HEK293 (cell line): Measurements from ENCODE around the gene IPO5.
A peak's percentile ranks its signal among the peaks of the same experiment; 100 is the strongest.

Experiments used
- CTCF ChIA-PET: fragments of 350-600 bp; formaldehyde crosslinking; extraction: SDS; loops from one replicate; lab custom pipeline; 2021; ENCODE audit warnings: antibody characterized with exemption; lab: Yijun Ruan, JAX
- POLR2A ChIA-PET: fragments of 300-600 bp; formaldehyde crosslinking; extraction: SDS; loops from one replicate; lab custom pipeline; 2020; ENCODE audit warnings: antibody characterized with exemption, inconsistent platforms; lab: Yijun Ruan, JAX
- H3K27ac ChIP-seq: fragments of 200-500 bp; sonication (Bioruptor generic); 2 replicates; pipeline ENCODE4 v1.5.1; 2014; ENCODE audit warnings: low read depth, low read length, control low read depth, inconsistent platforms; ENCODE audit errors: extremely low read depth
- H3K36me3 ChIP-seq, 2 experiments: fragments of 200-500 bp in 1 of 2; sonication (Bioruptor generic) in 1 of 2; 1 replicate in 1 of 2; 2 replicates in 1 of 2; pipeline ENCODE4 v1.5.1; 2014 to 2017; ENCODE audit warnings: inconsistent platforms in 2 of 2, low read length in 2 of 2; ENCODE audit not compliant: control insufficient read depth in 2 of 2, insufficient read depth in 1 of 2
- H3K4me1 ChIP-seq: fragments of 200-500 bp; sonication (Bioruptor generic); 2 replicates; pipeline ENCODE4 v1.5.1; 2014; ENCODE audit warnings: mild to moderate bottlenecking, low read length, inconsistent platforms; ENCODE audit not compliant: control insufficient read depth, insufficient read depth
- H3K4me3 ChIP-seq: 2 replicates; pipeline ENCODE4 v1.5.1; 2011; ENCODE audit warnings: low read depth, mild to moderate bottlenecking, control low read depth, low read length, moderate library complexity
- H3K9me3 ChIP-seq: fragments of 200-500 bp; sonication (Bioruptor generic); 2 replicates; pipeline ENCODE4 v1.5.1; 2014; ENCODE audit warnings: low read depth, low read length, inconsistent platforms; ENCODE audit not compliant: control insufficient read depth, insufficient read depth
- GFI1B ChIP-seq: fragments of 450-650 bp; formaldehyde crosslinking; IDR thresholded peaks from 2 replicates; pipeline ENCODE4 v1.5.1; 2016; ENCODE audit warnings: missing biosample characterization, missing genetic modification characterization
- GLIS2 ChIP-seq: fragments of 450-650 bp; formaldehyde crosslinking; IDR thresholded peaks from 2 replicates; pipeline ENCODE4 v1.5.1; 2016; ENCODE audit warnings: missing biosample characterization, missing genetic modification characterization
- KLF10 ChIP-seq: fragments of 450-650 bp; IDR thresholded peaks from 2 replicates; pipeline ENCODE4 v1.5.1; 2018; ENCODE audit warnings: missing biosample characterization, mild to moderate bottlenecking, missing genetic modification characterization
- MYNN ChIP-seq: fragments of 450-650 bp; formaldehyde crosslinking; IDR thresholded peaks from 2 replicates; pipeline ENCODE4 v1.5.1; 2016; ENCODE audit warnings: missing biosample characterization, missing genetic modification characterization, borderline replicate concordance
- MZF1 ChIP-seq: fragments of 450-650 bp; formaldehyde crosslinking; IDR thresholded peaks from 2 replicates; pipeline ENCODE4 v1.5.1; 2017; ENCODE audit warnings: missing biosample characterization, missing genetic modification characterization, borderline replicate concordance
- TRIM28 ChIP-seq: IDR thresholded peaks from 2 replicates; pipeline ENCODE4 v1.6.1; 2011; ENCODE audit warnings: low read length, control low read depth, borderline replicate concordance
- ZBTB20 ChIP-seq: fragments of 450-650 bp; formaldehyde crosslinking; IDR thresholded peaks from 2 replicates; pipeline ENCODE4 v1.5.1; 2016; ENCODE audit warnings: missing biosample characterization, missing genetic modification characterization
- ZNF146 ChIP-seq: fragments of 450-650 bp; formaldehyde crosslinking; IDR thresholded peaks from 2 replicates; pipeline ENCODE4 v1.5.1; 2016; ENCODE audit warnings: missing biosample characterization, missing genetic modification characterization
- ZNF174 ChIP-seq: fragments of 450-650 bp; formaldehyde crosslinking; IDR thresholded peaks from 2 replicates; pipeline ENCODE4 v1.5.0; 2017; ENCODE audit warnings: missing biosample characterization, mild to moderate bottlenecking, missing genetic modification characterization
- ZNF426 ChIP-seq: fragments of 450-650 bp; formaldehyde crosslinking; IDR thresholded peaks from 2 replicates; pipeline ENCODE4 v1.5.1; 2017; ENCODE audit warnings: missing biosample characterization, missing genetic modification characterization, mild to moderate bottlenecking, inconsistent platforms, moderate library complexity
- ZNF624 ChIP-seq: fragments of 450-650 bp; formaldehyde crosslinking; IDR thresholded peaks from 2 replicates; pipeline ENCODE4 v1.5.1; 2017; ENCODE audit warnings: missing biosample characterization, missing genetic modification characterization
- ZNF830 ChIP-seq: fragments of 450-650 bp; IDR thresholded peaks from 2 replicates; pipeline ENCODE4 v1.5.0; 2018; ENCODE audit warnings: missing biosample characterization, missing genetic modification characterization, low read depth, mild to moderate bottlenecking, moderate library complexity
- ZSCAN30 ChIP-seq: fragments of 450-650 bp; IDR thresholded peaks from 2 replicates; pipeline ENCODE4 v1.5.1; 2018; ENCODE audit warnings: missing biosample characterization, mild to moderate bottlenecking, missing genetic modification characterization, moderate library complexity
- TF ChIP-seq, protein P1 (sequence below): fragments of 450-650 bp; IDR thresholded peaks from 2 replicates; pipeline ENCODE4 v1.5.1; 2018; ENCODE audit warnings: missing biosample characterization, mild to moderate bottlenecking, missing genetic modification characterization
- TF ChIP-seq, protein P2 (sequence below): fragments of 450-650 bp; formaldehyde crosslinking; IDR thresholded peaks from 2 replicates; pipeline ENCODE4 v1.5.1; 2016; ENCODE audit warnings: missing biosample characterization, missing genetic modification characterization
- TF ChIP-seq, protein P3 (sequence below): fragments of 450-650 bp; formaldehyde crosslinking; optimal IDR thresholded peaks from 2 replicates; pipeline ENCODE3; 2016; ENCODE audit warnings: missing biosample characterization, mild to moderate bottlenecking, missing genetic modification characterization
- TF ChIP-seq, protein P4 (sequence below): fragments of 450-650 bp; formaldehyde crosslinking; IDR thresholded peaks from 2 replicates; pipeline ENCODE4 v1.5.1; 2017; ENCODE audit warnings: missing biosample characterization, missing genetic modification characterization
- TF ChIP-seq, protein P5 (sequence below): fragments of 450-650 bp; formaldehyde crosslinking; IDR thresholded peaks from 2 replicates; pipeline ENCODE4 v1.5.1; 2016; ENCODE audit warnings: missing biosample characterization, missing genetic modification characterization, borderline replicate concordance
- TF ChIP-seq, protein P6 (sequence below): fragments of 450-650 bp; formaldehyde crosslinking; IDR thresholded peaks from 2 replicates; pipeline ENCODE4 v1.5.1; 2016; ENCODE audit warnings: missing biosample characterization, missing genetic modification characterization
- TF ChIP-seq, protein P7 (sequence below): fragments of 450-650 bp; formaldehyde crosslinking; IDR thresholded peaks from 2 replicates; pipeline ENCODE4 v1.5.1; 2016; ENCODE audit warnings: missing biosample characterization, missing genetic modification characterization

IPO5 gene

DNA sequence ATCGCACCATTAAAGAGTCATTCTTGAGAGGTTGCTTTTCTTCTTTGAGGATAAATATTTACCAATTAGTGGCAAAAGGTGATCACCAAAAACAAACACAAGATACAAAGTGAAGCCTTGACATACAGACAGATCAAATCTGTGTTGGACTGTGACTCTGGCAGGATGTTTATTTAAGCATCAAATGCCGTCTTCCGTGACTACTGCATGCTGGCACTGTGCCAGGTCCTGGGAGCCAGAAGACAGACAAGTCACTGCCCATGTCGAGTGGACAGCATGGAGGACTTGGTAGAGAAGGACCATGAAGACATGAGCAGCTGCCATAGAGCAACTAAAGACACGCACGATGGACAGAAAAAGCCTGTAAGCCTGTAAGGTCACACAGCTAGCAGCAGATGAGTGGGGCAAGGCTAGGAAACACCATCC lies 96.6 kb downstream of the IPO5 start (continued):
- TF ChIP-seq, protein P1, sequence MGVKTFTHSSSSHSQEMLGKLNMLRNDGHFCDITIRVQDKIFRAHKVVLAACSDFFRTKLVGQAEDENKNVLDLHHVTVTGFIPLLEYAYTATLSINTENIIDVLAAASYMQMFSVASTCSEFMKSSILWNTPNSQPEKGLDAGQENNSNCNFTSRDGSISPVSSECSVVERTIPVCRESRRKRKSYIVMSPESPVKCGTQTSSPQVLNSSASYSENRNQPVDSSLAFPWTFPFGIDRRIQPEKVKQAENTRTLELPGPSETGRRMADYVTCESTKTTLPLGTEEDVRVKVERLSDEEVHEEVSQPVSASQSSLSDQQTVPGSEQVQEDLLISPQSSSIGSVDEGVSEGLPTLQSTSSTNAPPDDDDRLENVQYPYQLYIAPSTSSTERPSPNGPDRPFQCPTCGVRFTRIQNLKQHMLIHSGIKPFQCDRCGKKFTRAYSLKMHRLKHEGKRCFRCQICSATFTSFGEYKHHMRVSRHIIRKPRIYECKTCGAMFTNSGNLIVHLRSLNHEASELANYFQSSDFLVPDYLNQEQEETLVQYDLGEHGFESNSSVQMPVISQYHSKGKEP (tag by site-specific recombination) = peak; percentile 91
- TF ChIP-seq KLF10 (tag by site-specific recombination) (peak; percentile 65; the same call in 1 of the 2 replicates), GLIS2 (tag by site-specific recombination) (no peak), ZNF830 (peak; percentile 77; the same call in 1 of the 2 replicates), ZNF624 (tag by site-specific recombination) (peak; percentile 91), ZSCAN30 (tag by site-specific recombination) (0 out of 2 replicates have a peak, but pooled peaks have one; percentile 44), ZNF174 (no peak), TRIM28 (peak; percentile 17; the same call in 1 of the 2 replicates), GFI1B (tag by site-specific recombination) (peak; percentile 18; the same call in 1 of the 2 replicates)
- TF ChIP-seq, protein P2, sequence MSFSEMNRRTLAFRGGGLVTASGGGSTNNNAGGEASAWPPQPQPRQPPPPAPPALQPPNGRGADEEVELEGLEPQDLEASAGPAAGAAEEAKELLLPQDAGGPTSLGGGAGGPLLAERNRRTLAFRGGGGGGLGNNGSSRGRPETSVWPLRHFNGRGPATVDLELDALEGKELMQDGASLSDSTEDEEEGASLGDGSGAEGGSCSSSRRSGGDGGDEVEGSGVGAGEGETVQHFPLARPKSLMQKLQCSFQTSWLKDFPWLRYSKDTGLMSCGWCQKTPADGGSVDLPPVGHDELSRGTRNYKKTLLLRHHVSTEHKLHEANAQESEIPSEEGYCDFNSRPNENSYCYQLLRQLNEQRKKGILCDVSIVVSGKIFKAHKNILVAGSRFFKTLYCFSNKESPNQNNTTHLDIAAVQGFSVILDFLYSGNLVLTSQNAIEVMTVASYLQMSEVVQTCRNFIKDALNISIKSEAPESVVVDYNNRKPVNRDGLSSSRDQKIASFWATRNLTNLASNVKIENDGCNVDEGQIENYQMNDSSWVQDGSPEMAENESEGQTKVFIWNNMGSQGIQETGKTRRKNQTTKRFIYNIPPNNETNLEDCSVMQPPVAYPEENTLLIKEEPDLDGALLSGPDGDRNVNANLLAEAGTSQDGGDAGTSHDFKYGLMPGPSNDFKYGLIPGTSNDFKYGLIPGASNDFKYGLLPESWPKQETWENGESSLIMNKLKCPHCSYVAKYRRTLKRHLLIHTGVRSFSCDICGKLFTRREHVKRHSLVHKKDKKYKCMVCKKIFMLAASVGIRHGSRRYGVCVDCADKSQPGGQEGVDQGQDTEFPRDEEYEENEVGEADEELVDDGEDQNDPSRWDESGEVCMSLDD (tag by site-specific recombination) = no peak
- TF ChIP-seq, protein P3, sequence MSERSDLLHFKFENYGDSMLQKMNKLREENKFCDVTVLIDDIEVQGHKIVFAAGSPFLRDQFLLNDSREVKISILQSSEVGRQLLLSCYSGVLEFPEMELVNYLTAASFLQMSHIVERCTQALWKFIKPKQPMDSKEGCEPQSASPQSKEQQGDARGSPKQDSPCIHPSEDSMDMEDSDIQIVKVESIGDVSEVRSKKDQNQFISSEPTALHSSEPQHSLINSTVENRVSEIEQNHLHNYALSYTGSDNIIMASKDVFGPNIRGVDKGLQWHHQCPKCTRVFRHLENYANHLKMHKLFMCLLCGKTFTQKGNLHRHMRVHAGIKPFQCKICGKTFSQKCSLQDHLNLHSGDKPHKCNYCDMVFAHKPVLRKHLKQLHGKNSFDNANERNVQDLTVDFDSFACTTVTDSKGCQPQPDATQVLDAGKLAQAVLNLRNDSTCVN (tag by site-specific recombination) = no peak
- TF ChIP-seq, protein P4, sequence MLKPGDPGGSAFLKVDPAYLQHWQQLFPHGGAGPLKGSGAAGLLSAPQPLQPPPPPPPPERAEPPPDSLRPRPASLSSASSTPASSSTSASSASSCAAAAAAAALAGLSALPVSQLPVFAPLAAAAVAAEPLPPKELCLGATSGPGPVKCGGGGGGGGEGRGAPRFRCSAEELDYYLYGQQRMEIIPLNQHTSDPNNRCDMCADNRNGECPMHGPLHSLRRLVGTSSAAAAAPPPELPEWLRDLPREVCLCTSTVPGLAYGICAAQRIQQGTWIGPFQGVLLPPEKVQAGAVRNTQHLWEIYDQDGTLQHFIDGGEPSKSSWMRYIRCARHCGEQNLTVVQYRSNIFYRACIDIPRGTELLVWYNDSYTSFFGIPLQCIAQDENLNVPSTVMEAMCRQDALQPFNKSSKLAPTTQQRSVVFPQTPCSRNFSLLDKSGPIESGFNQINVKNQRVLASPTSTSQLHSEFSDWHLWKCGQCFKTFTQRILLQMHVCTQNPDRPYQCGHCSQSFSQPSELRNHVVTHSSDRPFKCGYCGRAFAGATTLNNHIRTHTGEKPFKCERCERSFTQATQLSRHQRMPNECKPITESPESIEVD = peak; percentile 29; the same call in 1 of the 2 replicates

DNA sequence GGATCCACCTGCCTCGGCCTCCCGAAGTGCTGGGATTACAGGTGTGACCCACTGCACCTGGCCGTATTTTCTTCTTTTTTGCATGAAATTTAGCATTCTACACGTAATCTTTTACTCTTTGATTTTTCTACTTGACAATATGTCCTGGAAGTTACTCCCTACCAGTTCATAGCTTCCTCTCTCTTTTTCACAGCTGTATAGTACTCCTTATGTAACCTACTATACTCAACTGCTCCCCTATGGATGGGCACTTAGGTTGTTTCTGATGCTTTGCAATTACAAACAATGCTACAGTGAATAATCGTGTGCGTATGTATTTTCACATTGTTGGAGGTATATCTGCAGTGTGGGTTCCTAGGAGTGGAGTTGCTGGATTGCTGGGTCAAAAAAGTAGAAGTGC lies 98.9 kb downstream of the IPO5 start:
- ChIA-PET POLR2A (no interaction called here), CTCF (interaction anchor here (0.7 kb wide), 1 partner anchor 16 kb away, joined by 4 read pairs; no protein-coding TSS in a partner anchor)
- Histone ChIP-seq H3K9me3 (no peaks in the 10 kb centered on the region), H3K4me3 (no peak overlapping the region), H3K4me1 (no peaks in the 10 kb centered on the region; the same call in 1 of the 2 replicates), H3K27ac (no peak overlapping the region), H3K36me3 (no peaks in the 10 kb centered on the region)
- TF ChIP-seq ZBTB20 (tag by site-specific recombination) (no peak), ZNF146 (peak; percentile 97), MYNN (no peak), MZF1 (peak; percentile 83; the same call in 1 of the 2 replicates), ZNF426 (tag by site-specific recombination) (no peak)
- TF ChIP-seq, protein P5, sequence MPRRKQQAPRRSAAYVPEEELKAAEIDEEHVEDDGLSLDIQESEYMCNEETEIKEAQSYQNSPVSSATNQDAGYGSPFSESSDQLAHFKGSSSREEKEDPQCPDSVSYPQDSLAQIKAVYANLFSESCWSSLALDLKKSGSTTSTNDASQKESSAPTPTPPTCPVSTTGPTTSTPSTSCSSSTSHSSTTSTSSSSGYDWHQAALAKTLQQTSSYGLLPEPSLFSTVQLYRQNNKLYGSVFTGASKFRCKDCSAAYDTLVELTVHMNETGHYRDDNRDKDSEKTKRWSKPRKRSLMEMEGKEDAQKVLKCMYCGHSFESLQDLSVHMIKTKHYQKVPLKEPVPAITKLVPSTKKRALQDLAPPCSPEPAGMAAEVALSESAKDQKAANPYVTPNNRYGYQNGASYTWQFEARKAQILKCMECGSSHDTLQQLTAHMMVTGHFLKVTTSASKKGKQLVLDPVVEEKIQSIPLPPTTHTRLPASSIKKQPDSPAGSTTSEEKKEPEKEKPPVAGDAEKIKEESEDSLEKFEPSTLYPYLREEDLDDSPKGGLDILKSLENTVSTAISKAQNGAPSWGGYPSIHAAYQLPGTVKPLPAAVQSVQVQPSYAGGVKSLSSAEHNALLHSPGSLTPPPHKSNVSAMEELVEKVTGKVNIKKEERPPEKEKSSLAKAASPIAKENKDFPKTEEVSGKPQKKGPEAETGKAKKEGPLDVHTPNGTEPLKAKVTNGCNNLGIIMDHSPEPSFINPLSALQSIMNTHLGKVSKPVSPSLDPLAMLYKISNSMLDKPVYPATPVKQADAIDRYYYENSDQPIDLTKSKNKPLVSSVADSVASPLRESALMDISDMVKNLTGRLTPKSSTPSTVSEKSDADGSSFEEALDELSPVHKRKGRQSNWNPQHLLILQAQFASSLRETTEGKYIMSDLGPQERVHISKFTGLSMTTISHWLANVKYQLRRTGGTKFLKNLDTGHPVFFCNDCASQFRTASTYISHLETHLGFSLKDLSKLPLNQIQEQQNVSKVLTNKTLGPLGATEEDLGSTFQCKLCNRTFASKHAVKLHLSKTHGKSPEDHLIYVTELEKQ (tag by site-specific recombination) = no peak
- TF ChIP-seq, protein P6, sequence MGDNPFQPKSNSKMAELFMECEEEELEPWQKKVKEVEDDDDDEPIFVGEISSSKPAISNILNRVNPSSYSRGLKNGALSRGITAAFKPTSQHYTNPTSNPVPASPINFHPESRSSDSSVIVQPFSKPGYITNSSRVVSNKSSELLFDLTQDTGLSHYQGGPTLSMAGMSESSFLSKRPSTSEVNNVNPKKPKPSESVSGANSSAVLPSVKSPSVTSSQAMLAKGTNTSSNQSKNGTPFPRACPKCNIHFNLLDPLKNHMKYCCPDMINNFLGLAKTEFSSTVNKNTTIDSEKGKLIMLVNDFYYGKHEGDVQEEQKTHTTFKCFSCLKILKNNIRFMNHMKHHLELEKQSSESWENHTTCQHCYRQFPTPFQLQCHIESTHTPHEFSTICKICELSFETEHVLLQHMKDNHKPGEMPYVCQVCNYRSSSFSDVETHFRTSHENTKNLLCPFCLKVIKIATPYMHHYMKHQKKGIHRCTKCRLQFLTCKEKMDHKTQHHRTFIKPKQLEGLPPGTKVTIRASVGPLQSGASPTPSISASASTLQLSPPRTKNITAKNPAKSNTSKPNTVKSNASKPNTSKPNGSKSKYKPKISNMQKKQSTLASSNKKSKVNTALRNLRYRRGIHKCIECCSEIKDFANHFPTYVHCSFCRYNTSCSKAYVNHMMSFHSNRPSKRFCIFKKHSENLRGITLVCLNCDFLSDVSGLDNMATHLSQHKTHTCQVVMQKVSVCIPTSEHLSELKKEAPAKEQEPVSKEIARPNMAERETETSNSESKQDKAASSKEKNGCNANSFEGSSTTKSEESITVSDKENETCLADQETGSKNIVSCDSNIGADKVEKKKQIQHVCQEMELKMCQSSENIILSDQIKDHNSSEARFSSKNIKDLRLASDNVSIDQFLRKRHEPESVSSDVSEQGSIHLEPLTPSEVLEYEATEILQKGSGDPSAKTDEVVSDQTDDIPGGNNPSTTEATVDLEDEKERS = peak; percentile 73; the same call in 1 of the 2 replicates
- TF ChIP-seq, protein P7, sequence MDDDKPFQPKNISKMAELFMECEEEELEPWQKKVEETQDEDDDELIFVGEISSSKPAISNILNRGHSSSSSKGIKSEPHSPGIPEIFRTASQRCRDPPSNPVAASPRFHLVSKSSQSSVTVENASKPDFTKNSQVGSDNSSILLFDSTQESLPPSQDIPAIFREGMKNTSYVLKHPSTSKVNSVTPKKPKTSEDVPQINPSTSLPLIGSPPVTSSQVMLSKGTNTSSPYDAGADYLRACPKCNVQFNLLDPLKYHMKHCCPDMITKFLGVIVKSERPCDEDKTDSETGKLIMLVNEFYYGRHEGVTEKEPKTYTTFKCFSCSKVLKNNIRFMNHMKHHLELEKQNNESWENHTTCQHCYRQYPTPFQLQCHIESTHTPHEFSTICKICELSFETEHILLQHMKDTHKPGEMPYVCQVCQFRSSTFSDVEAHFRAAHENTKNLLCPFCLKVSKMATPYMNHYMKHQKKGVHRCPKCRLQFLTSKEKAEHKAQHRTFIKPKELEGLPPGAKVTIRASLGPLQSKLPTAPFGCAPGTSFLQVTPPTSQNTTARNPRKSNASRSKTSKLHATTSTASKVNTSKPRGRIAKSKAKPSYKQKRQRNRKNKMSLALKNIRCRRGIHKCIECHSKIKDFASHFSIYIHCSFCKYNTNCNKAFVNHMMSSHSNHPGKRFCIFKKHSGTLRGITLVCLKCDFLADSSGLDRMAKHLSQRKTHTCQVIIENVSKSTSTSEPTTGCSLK = no peak
